Right lung (tissue), 5 donors: ENCODE measurements around the gene ZFYVE19. TPM values are rescaled to one million over a fixed set of nuclear protein-coding genes. Genes with fewer than 3 reads are reported as not detected.
"Not testable (repeated sequence)": the region's sequence is repeated elsewhere in the genome, so short reads cannot be mapped to it uniquely, and the experiment has no call there.

ENCODE experiments used
- DNase-seq, 2 donors: peaks; one replicate each; pipeline ENCODE4 v3.0.0-alpha.2; 2013
- polyA plus RNA-seq, 5 donors: library from polyadenylated mRNA; unstranded; fragments of 120-200 nt; gene quantifications; one replicate each; pipeline versions ENCODE4 v1.2.1 to v1.2.3, GENCODE V29; 2013; ENCODE audit warnings: inconsistent platforms in 1 of 5, low replicate concordance in 1 of 5; ENCODE audit not compliant: insufficient read length in 5 of 5, insufficient read depth in 1 of 5

Gene ZFYVE19
- polyA plus RNA-seq, 5 donors: 26.2 to 32.5 (median 31.9) TPM

- no peak for DNase-seq
Measured at GRCh38 chr15:40845511-40846284, 38.8 kb downstream of the ZFYVE19 start.

GRCh38 chr15:40846841-40847222 is 39.9 kb downstream of the ZFYVE19 start:
- DNase-seq: no peak

GRCh38 chr15:40847223-40847961 is 40.5 kb downstream of the ZFYVE19 start:
- DNase-seq: no peak

GRCh38 chr15:40850576-40851112 is 43.8 kb downstream of the ZFYVE19 start:
- DNase-seq: no peak

- DNase-seq: no peak
Measured at GRCh38 chr15:40852529-40852928, 45.6 kb downstream of the ZFYVE19 start.

- DNase-seq: no peak
Measured at GRCh38 chr15:40853241-40853890, 46.5 kb downstream of the ZFYVE19 start.

- DNase-seq: no peak
Measured at GRCh38 chr15:40854161-40854560, 47.3 kb downstream of the ZFYVE19 start.

GRCh38 chr15:40855706-40856234 is 48.9 kb downstream of the ZFYVE19 start:
- DNase-seq: no peak

GRCh38 chr15:40856746-40857145 is 49.9 kb downstream of the ZFYVE19 start:
- no peak for DNase-seq

GRCh38 chr15:40857601-40858341 is 50.9 kb downstream of the ZFYVE19 start:
- DNase-seq: peak; percentile 74 to 80

- DNase-seq: no peak
Measured at GRCh38 chr15:40858706-40859105, 51.8 kb downstream of the ZFYVE19 start.

GRCh38 chr15:40859206-40859851 is 52.4 kb downstream of the ZFYVE19 start:
- DNase-seq: no peak

GRCh38 chr15:40861147-40861546 is 54.3 kb downstream of the ZFYVE19 start:
- DNase-seq: not testable (repeated sequence)

- no peak for DNase-seq
Measured at GRCh38 chr15:40863660-40864270, 56.9 kb downstream of the ZFYVE19 start.

Other genes with a start within 250 kb of the ZFYVE19 start
- gene CCDC32, start 242.0 kb upstream of the ZFYVE19 start, polyA plus RNA-seq: 10 to 100 TPM; 24.9 to 31.4 (median 25.7) TPM
- gene RPUSD2, start 237.8 kb upstream of the ZFYVE19 start, polyA plus RNA-seq: 10 to 100 TPM in 1 of 5 donors, 1 to 10 TPM in 4; 6.3 to 11.1 (median 7.9) TPM
- 10 to 100 TPM in 4 of 5 donors, 1 to 10 TPM in 1; 9.3 to 43.3 (median 19.7) TPM for gene KNL1, start 212.8 kb upstream of the ZFYVE19 start, polyA plus RNA-seq
- 10 to 100 TPM in 3 of 5 donors, 1 to 10 TPM in 2; 9.2 to 18.5 (median 12.2) TPM for gene RAD51, start 111.9 kb upstream of the ZFYVE19 start, polyA plus RNA-seq
- gene RMDN3, start 51.8 kb upstream of the ZFYVE19 start, polyA plus RNA-seq: 10 to 100 TPM; 28.9 to 39.0 (median 31.4) TPM
- 10 to 100 TPM; 11.5 to 18.8 (median 13.8) TPM for gene GCHFR, start 43.0 kb upstream of the ZFYVE19 start, polyA plus RNA-seq
- gene C15orf62, start 37.1 kb upstream of the ZFYVE19 start, polyA plus RNA-seq: 1 to 10 TPM; 2.6 to 4.6 (median 3.8) TPM
- gene DNAJC17, start 384 bp downstream of the ZFYVE19 start, polyA plus RNA-seq: 10 to 100 TPM; 37.2 to 44.9 (median 41.9) TPM
- gene PPP1R14D, start 21.6 kb downstream of the ZFYVE19 start, polyA plus RNA-seq: under 1 TPM; 0.23 to 0.49 (median 0.37) TPM
- gene SPINT1, start 37.0 kb downstream of the ZFYVE19 start, polyA plus RNA-seq: 10 to 100 TPM; 46.0 to 68.7 (median 58.4) TPM
- under 1 TPM; 0.36 to 0.60 (median 0.51) TPM for gene RHOV, start 67.1 kb downstream of the ZFYVE19 start, polyA plus RNA-seq
- gene VPS18, start 87.4 kb downstream of the ZFYVE19 start, polyA plus RNA-seq: 10 to 100 TPM in 3 of 5 donors, 1 to 10 TPM in 2; 9.2 to 14.5 (median 10.2) TPM
- 10 to 100 TPM; 12.7 to 24.7 (median 19.7) TPM for gene DLL4, start 122.3 kb downstream of the ZFYVE19 start, polyA plus RNA-seq
- 1 to 10 TPM in 4 of 5 donors, under 1 TPM in 1; 0.73 to 1.5 (median 1.1) TPM for gene CHAC1, start 146.4 kb downstream of the ZFYVE19 start, polyA plus RNA-seq